Measurements from ENCODE around the gene KRTAP4-11.
"Not testable (repeated sequence)": the region's sequence is repeated elsewhere in the genome, so short reads cannot be mapped to it uniquely, and the experiment has no call there.

Gene KRTAP4-11

DNA sequence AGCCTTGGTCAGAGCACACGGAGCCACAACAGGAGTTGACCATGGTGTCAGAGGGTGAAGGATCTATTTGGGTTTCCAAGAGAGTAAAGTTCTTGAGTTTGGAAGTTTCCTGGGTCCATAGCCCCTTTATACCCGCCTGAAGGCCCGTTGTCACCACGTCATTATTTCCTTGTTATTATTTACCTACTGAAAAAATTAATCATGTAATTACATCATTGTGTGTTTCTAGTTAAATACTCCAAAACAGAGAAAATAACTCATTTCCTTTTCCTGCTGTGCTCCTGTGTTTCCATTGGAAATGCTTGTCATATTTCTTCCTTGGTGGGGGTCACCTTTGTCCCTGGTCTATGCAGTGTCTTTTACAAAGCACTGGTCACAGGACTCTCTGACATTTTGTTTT is 20.1 kb downstream of the KRTAP4-11 start, which contains the start of gene KRTAP4-8:
Gene KRTAP4-8, minus strand, starts transcription at position 101 of the 400 bp plus-strand sequence. Its CDS starts 58 bp downstream, at position 43.
- Histone ChIP-seq H3K4me3 (ENCODE audit: low read depth, low read length, poor library complexity, severe bottlenecking) (no peak within 1 kb of the TSS), H3K9me3 (ENCODE audit: low read length) (no peaks in the 10 kb centered on the region), H3K9me2 (ENCODE audit: low read depth, low read length) (no peaks in the 10 kb centered on the region), H3F3A (ENCODE audit: insufficient read depth, low read length) (no peaks in the 10 kb centered on the region), H3K4me1 (ENCODE audit: insufficient read depth, low read length, severe bottlenecking) (no peaks in the 10 kb centered on the region), H3K79me2 (ENCODE audit: insufficient read depth, low read length) (no peaks in the 10 kb centered on the region), H3K36me3 (ENCODE audit: insufficient read depth, low read length) (no peaks in the 10 kb centered on the region), H3K9ac (ENCODE audit: low read length) (no peak within 1 kb of the TSS), H3K27ac (ENCODE audit: low read depth, low read length, poor library complexity, severe bottlenecking) (no peak within 1 kb of the TSS), H3K27me3 (ENCODE audit: insufficient read depth, low read length) (no peaks in the 10 kb centered on the region), H4K20me1 (ENCODE audit: insufficient read depth, low read length) (no peaks in the 10 kb centered on the region), H2AFZ (ENCODE audit: low read length) (no peak within 1 kb of the TSS), H3K4me2 (ENCODE audit: low read length) (no peak within 1 kb of the TSS)
- TF ChIP-seq, protein P1, sequence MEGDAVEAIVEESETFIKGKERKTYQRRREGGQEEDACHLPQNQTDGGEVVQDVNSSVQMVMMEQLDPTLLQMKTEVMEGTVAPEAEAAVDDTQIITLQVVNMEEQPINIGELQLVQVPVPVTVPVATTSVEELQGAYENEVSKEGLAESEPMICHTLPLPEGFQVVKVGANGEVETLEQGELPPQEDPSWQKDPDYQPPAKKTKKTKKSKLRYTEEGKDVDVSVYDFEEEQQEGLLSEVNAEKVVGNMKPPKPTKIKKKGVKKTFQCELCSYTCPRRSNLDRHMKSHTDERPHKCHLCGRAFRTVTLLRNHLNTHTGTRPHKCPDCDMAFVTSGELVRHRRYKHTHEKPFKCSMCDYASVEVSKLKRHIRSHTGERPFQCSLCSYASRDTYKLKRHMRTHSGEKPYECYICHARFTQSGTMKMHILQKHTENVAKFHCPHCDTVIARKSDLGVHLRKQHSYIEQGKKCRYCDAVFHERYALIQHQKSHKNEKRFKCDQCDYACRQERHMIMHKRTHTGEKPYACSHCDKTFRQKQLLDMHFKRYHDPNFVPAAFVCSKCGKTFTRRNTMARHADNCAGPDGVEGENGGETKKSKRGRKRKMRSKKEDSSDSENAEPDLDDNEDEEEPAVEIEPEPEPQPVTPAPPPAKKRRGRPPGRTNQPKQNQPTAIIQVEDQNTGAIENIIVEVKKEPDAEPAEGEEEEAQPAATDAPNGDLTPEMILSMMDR (IDR thresholded peaks at IDR 0.05; ENCODE audit: low read length): no peak
- TF ChIP-seq EZH2 (IDR thresholded peaks at IDR 0.05; ENCODE audit: borderline replicate concordance, low read length): no peak

DNA sequence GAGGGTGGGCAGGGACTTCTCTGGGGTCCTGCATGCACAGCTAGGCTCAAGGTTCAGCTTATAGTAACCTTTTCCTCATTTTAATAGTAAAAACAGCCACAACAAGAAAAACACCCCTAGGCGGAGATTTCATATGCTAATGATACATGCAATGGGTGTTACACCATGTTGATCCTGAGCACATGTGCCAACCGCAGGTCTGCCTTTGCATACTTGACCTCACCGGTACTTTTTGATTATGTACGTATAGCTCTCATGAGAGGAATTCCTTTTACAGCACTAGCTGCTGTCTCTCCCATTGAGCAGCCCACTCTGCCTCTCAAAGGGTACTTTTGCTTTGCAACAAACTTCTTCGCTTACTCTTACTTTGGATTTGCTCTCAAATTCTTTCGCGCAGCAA is 22.1 kb downstream of the KRTAP4-11 start:
- Histone ChIP-seq H2AFZ (ENCODE audit: low read length) (no peak overlapping the region), H3K79me2 (ENCODE audit: insufficient read depth, low read length) (no peaks in the 10 kb centered on the region), H3K9ac (ENCODE audit: low read length) (no peak overlapping the region), H4K20me1 (ENCODE audit: insufficient read depth, low read length) (no peaks in the 10 kb centered on the region), H3K9me3 (ENCODE audit: low read length) (no peaks in the 10 kb centered on the region), H3K4me3 (ENCODE audit: low read depth, low read length, poor library complexity, severe bottlenecking) (no peak overlapping the region), H3K27me3 (ENCODE audit: insufficient read depth, low read length) (no peaks in the 10 kb centered on the region), H3K36me3 (ENCODE audit: insufficient read depth, low read length) (no peaks in the 10 kb centered on the region), H3K27ac (ENCODE audit: low read depth, low read length, poor library complexity, severe bottlenecking) (no peak overlapping the region), H3K9me2 (ENCODE audit: low read depth, low read length) (no peaks in the 10 kb centered on the region), H3K4me2 (ENCODE audit: low read length) (no peak overlapping the region), H3K4me1 (ENCODE audit: insufficient read depth, low read length, severe bottlenecking) (no peaks in the 10 kb centered on the region), H3F3A (ENCODE audit: insufficient read depth, low read length) (no peaks in the 10 kb centered on the region)
- TF ChIP-seq EZH2 (IDR thresholded peaks at IDR 0.05; ENCODE audit: borderline replicate concordance, low read length): no peak
- TF ChIP-seq, protein P1 (IDR thresholded peaks at IDR 0.05; ENCODE audit: low read length): no peak

DNA sequence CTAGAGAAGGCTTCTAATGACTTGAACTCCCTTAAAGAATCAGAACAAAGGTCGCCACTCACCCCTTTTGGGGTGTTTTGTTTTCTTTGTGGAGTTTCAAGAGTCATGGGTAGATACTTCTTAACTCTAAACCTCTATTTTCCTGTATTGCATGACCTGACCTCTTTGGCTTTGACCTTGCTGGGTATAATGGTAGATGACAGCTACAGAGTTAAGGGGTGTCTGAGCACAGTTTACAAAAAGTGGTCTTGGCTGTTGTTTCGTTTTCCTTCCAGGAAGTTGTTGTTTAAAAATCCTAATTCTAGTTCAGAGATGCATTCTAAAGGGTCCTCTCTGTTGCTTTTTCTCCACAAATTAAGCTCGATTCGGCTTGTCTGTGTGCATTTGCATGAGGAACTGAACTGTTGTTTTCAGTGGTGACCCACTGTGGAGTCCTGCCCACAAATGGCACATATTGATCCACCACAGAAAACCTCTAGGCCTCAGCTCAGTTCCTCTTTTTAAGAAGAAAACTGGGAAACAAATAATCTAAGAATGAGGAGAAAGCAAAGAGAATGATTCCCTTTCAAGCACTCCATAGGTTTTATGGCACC is 29.3 kb downstream of the KRTAP4-11 start:
- H3K9me2 ChIP-seq (ENCODE audit: low read depth, low read length); H3K9ac ChIP-seq (ENCODE audit: low read length); H3K36me3 ChIP-seq (ENCODE audit: insufficient read depth, low read length); H3K27me3 ChIP-seq (ENCODE audit: insufficient read depth, low read length); H3K4me3 ChIP-seq (ENCODE audit: low read depth, low read length, poor library complexity, severe bottlenecking); H3K27ac ChIP-seq (ENCODE audit: low read depth, low read length, poor library complexity, severe bottlenecking); H3F3A ChIP-seq (ENCODE audit: insufficient read depth, low read length); H2AFZ ChIP-seq (ENCODE audit: low read length); H3K9me3 ChIP-seq (ENCODE audit: low read length); H3K4me2 ChIP-seq (ENCODE audit: low read length); H3K4me1 ChIP-seq (ENCODE audit: insufficient read depth, low read length, severe bottlenecking); H4K20me1 ChIP-seq (ENCODE audit: insufficient read depth, low read length); H3K79me2 ChIP-seq (ENCODE audit: insufficient read depth, low read length): not testable (repeated sequence)

DNA sequence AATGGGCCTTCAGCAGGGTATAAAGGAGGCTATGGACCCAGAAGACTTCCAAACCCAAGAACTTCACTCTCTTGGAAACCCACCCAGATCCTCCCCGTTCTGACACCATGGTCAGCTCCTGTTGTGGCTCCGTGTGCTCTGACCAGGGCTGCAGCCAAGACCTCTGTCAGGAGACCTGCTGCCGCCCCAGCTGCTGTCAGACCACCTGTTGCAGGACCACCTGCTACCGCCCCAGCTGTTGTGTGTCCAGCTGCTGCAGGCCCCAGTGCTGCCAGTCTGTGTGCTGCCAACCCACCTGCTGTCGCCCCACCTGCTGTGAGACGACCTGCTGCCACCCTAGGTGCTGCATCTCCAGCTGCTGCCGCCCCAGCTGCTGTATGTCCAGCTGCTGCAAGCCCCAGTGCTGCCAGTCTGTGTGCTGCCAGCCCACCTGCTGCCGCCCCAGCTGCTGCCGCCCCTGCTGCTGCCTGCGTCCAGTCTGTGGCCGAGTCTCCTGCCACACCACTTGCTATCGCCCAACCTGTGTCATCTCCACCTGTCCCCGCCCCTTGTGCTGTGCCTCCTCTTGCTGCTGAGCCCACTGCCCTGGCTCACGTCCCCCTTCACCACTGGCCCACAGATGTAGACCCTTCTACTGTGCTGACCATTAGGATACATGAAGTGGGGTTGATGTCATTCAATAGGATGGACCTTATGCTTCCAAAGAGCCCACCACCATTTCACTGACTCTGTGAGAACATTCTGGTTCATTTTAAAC is 33.9 kb downstream of the KRTAP4-11 start, which contains the start of gene KRTAP4-7:
Gene KRTAP4-7, plus strand, starts transcription at position 51 of the 757 bp plus-strand sequence. Its CDS starts 57 bp downstream, at position 108.
- not testable (repeated sequence) for H3K9me2 ChIP-seq (ENCODE audit: low read depth, low read length); H3K4me2 ChIP-seq (ENCODE audit: low read length); H2AFZ ChIP-seq (ENCODE audit: low read length); H3K9me3 ChIP-seq (ENCODE audit: low read length); H3K4me3 ChIP-seq (ENCODE audit: low read depth, low read length, poor library complexity, severe bottlenecking); H3K79me2 ChIP-seq (ENCODE audit: insufficient read depth, low read length); H3F3A ChIP-seq (ENCODE audit: insufficient read depth, low read length); H3K36me3 ChIP-seq (ENCODE audit: insufficient read depth, low read length); H3K27ac ChIP-seq (ENCODE audit: low read depth, low read length, poor library complexity, severe bottlenecking); H3K4me1 ChIP-seq (ENCODE audit: insufficient read depth, low read length, severe bottlenecking); H3K9ac ChIP-seq (ENCODE audit: low read length); H4K20me1 ChIP-seq (ENCODE audit: insufficient read depth, low read length); H3K27me3 ChIP-seq (ENCODE audit: insufficient read depth, low read length)

DNA sequence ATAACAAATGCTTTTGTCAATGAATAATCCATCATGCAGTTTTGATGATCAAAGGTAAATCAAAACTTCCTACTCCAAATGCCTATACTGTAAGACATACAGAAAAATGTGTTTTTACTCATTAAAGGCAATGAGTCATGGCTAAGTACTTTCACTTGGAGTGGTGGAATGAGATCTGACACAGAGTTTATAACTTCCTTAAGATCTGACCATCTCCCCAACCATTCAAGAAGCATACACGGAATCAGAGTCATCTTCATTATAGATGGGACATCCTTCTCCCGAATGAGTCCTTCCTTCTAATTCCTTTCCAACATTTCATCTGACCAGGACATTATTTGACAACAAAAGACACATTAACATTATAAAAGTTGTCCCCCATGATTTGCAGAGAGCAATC is 34.7 kb downstream of the KRTAP4-11 start:
- H3K27me3 ChIP-seq (ENCODE audit: insufficient read depth, low read length); H3K4me2 ChIP-seq (ENCODE audit: low read length); H3K4me1 ChIP-seq (ENCODE audit: insufficient read depth, low read length, severe bottlenecking): not testable (repeated sequence)

More for the DNA sequence above, 34.7 kb downstream of the KRTAP4-11 start:
- H3K9me2 ChIP-seq (ENCODE audit: low read depth, low read length); H3K4me3 ChIP-seq (ENCODE audit: low read depth, low read length, poor library complexity, severe bottlenecking); H4K20me1 ChIP-seq (ENCODE audit: insufficient read depth, low read length); H3K9me3 ChIP-seq (ENCODE audit: low read length); H3K27ac ChIP-seq (ENCODE audit: low read depth, low read length, poor library complexity, severe bottlenecking); H3K9ac ChIP-seq (ENCODE audit: low read length); H2AFZ ChIP-seq (ENCODE audit: low read length); H3F3A ChIP-seq (ENCODE audit: insufficient read depth, low read length); H3K36me3 ChIP-seq (ENCODE audit: insufficient read depth, low read length); H3K79me2 ChIP-seq (ENCODE audit: insufficient read depth, low read length): not testable (repeated sequence)

All from OCI-LY1 (cell line).